ENCODE measurements around the gene BCL2L2.

BCL2L2 gene

GRCh38 chr14:23296012-23296777, 10.4 kb upstream of the BCL2L2 start:
- peaks cover 5% of the 10 kb centered on the region for H3K4me1 ChIP-seq (ENCODE audit: insufficient read depth, insufficient read length)
- peaks cover 89% of the 10 kb centered on the region for H3K27me3 ChIP-seq (ENCODE audit: insufficient read depth, insufficient read length)
- TF ChIP-seq ZNF274 (IDR thresholded peaks at IDR 0.05; ENCODE audit: low read depth, low read length) (no peak), SUZ12 (IDR thresholded peaks at IDR 0.05; ENCODE audit: extremely low read depth, insufficient read depth, insufficient read length) (no peak), YY1 (IDR thresholded peaks at IDR 0.05; ENCODE audit: insufficient read depth, insufficient read length) (no peak)
- H3K36me3 ChIP-seq (ENCODE audit: insufficient read depth, insufficient read length, low read length), result no peaks in the 10 kb centered on the region
- H3K4me3 ChIP-seq (ENCODE audit: insufficient read length, low read depth), result no peak overlapping the region
- no peak overlapping the region for H3K9ac ChIP-seq (ENCODE audit: insufficient read length, low read depth)
- no peaks in the 10 kb centered on the region for H3K9me3 ChIP-seq (ENCODE audit: insufficient read depth, low read length)
- no peak for DNase-seq (ENCODE audit: low read depth, low spot score)

DNA sequence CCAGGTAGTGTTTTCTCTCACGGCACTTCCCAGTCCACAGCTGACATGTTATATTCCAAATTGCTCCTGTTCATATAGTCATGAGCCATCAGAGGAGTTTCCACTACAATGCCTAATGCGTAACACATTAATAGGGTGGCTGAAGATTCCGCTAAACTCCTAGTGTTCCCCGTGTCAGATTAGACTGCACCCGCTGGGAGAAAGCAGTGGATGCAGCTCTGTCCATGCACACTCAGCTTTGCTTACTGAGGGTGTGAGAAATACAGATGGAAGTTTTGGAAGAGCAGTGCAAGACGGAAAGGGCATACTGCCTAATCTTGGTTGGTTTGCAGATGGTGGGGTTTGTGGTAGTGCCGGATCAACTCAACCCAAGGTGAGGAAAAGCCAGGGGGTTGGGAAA, 9.5 kb upstream of the BCL2L2 start:
- Histone ChIP-seq H3K36me3 (ENCODE audit: insufficient read depth, insufficient read length, low read length) (no peaks in the 10 kb centered on the region), H3K4me3 (ENCODE audit: insufficient read length, low read depth) (no peak overlapping the region), H3K9me3 (ENCODE audit: insufficient read depth, low read length) (no peaks in the 10 kb centered on the region), H3K27me3 (ENCODE audit: insufficient read depth, insufficient read length) (peaks cover 80% of the 10 kb centered on the region), H3K4me1 (ENCODE audit: insufficient read depth, insufficient read length) (peaks cover 5% of the 10 kb centered on the region), H3K9ac (ENCODE audit: insufficient read length, low read depth) (no peak overlapping the region)
- no peak for DNase-seq (ENCODE audit: low read depth, low spot score)
- TF ChIP-seq YY1 (IDR thresholded peaks at IDR 0.05; ENCODE audit: insufficient read depth, insufficient read length), result no peak
- no peak for TF ChIP-seq ZNF274 (IDR thresholded peaks at IDR 0.05; ENCODE audit: low read depth, low read length)
- no peak for TF ChIP-seq SUZ12 (IDR thresholded peaks at IDR 0.05; ENCODE audit: extremely low read depth, insufficient read depth, insufficient read length)

DNA sequence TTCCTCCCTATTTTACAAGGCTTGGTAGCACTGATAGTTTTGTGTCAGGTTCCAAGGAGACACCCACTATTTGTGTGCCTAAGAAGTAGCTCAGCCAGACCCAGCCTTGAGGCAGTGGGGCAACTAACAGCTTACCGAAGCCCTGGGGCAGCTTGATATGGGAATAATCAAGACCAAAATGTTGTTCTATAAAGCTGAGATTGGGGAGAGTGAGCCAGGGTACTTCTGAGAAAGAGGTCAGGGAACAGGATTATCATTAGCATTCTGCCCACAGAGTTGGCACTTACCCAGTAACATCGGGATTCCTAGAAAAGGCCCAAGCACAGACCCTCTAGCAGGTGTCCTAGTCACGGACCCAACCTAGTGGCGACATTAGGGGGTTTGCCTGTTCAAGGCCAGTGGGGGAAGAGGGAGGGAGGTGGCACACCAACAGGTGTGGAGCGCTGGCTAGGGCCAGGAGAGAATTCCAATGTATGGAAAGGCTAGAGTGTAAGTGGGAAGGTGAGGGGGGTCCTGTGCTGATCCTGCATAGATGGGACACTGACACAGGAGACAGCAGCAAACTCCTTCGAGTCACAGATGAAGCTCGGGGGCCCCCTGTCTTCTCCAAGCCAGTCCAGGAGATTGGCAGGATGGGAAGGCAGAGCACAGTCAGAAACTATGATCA, 8.9 kb upstream of the BCL2L2 start:
- H3K27me3 ChIP-seq (ENCODE audit: insufficient read depth, insufficient read length), result peaks cover 74% of the 10 kb centered on the region
- DNase-seq (ENCODE audit: low read depth, low spot score), result no peak
- TF ChIP-seq ZNF274 (IDR thresholded peaks at IDR 0.05; ENCODE audit: low read depth, low read length), result no peak
- no peak for TF ChIP-seq SUZ12 (IDR thresholded peaks at IDR 0.05; ENCODE audit: extremely low read depth, insufficient read depth, insufficient read length)
- no peak for TF ChIP-seq YY1 (IDR thresholded peaks at IDR 0.05; ENCODE audit: insufficient read depth, insufficient read length)
- H3K4me3 ChIP-seq (ENCODE audit: insufficient read length, low read depth), result no peak overlapping the region
- H3K9me3 ChIP-seq (ENCODE audit: insufficient read depth, low read length), result no peaks in the 10 kb centered on the region
- no peaks in the 10 kb centered on the region for H3K36me3 ChIP-seq (ENCODE audit: insufficient read depth, insufficient read length, low read length)
- H3K4me1 ChIP-seq (ENCODE audit: insufficient read depth, insufficient read length), result peaks cover 5% of the 10 kb centered on the region
- H3K9ac ChIP-seq (ENCODE audit: insufficient read length, low read depth), result no peak overlapping the region

- Histone ChIP-seq H3K9me3 (ENCODE audit: insufficient read depth, low read length) (no peaks in the 10 kb centered on the region), H3K27me3 (ENCODE audit: insufficient read depth, insufficient read length) (peaks cover 73% of the 10 kb centered on the region), H3K4me1 (ENCODE audit: insufficient read depth, insufficient read length) (peaks cover 5% of the 10 kb centered on the region), H3K9ac (ENCODE audit: insufficient read length, low read depth) (no peak overlapping the region), H3K36me3 (ENCODE audit: insufficient read depth, insufficient read length, low read length) (no peaks in the 10 kb centered on the region), H3K4me3 (ENCODE audit: insufficient read length, low read depth) (no peak overlapping the region)
- no peak for DNase-seq (ENCODE audit: low read depth, low spot score)
- TF ChIP-seq YY1 (IDR thresholded peaks at IDR 0.05; ENCODE audit: insufficient read depth, insufficient read length), result no peak
- TF ChIP-seq SUZ12 (IDR thresholded peaks at IDR 0.05; ENCODE audit: extremely low read depth, insufficient read depth, insufficient read length), result no peak
- TF ChIP-seq ZNF274 (IDR thresholded peaks at IDR 0.05; ENCODE audit: low read depth, low read length), result no peak
Measured at GRCh38 chr14:23299211-23299957, 7.2 kb upstream of the BCL2L2 start.

- Histone ChIP-seq H3K4me3 (ENCODE audit: insufficient read length, low read depth) (peak overlapping the region; percentile 67), H3K4me1 (ENCODE audit: insufficient read depth, insufficient read length) (peaks cover 4% of the 10 kb centered on the region), H3K27me3 (ENCODE audit: insufficient read depth, insufficient read length) (peaks cover 79% of the 10 kb centered on the region), H3K9ac (ENCODE audit: insufficient read length, low read depth) (peak overlapping the region; percentile 78), H3K9me3 (ENCODE audit: insufficient read depth, low read length) (no peaks in the 10 kb centered on the region), H3K36me3 (ENCODE audit: insufficient read depth, insufficient read length, low read length) (no peaks in the 10 kb centered on the region)
- no peak for DNase-seq (ENCODE audit: low read depth, low spot score)
- no peak for TF ChIP-seq YY1 (IDR thresholded peaks at IDR 0.05; ENCODE audit: insufficient read depth, insufficient read length)
- TF ChIP-seq SUZ12 (IDR thresholded peaks at IDR 0.05; ENCODE audit: extremely low read depth, insufficient read depth, insufficient read length), result no peak
- no peak for TF ChIP-seq ZNF274 (IDR thresholded peaks at IDR 0.05; ENCODE audit: low read depth, low read length)
Measured at GRCh38 chr14:23299986-23300686, 6.5 kb upstream of the BCL2L2 start.

DNA sequence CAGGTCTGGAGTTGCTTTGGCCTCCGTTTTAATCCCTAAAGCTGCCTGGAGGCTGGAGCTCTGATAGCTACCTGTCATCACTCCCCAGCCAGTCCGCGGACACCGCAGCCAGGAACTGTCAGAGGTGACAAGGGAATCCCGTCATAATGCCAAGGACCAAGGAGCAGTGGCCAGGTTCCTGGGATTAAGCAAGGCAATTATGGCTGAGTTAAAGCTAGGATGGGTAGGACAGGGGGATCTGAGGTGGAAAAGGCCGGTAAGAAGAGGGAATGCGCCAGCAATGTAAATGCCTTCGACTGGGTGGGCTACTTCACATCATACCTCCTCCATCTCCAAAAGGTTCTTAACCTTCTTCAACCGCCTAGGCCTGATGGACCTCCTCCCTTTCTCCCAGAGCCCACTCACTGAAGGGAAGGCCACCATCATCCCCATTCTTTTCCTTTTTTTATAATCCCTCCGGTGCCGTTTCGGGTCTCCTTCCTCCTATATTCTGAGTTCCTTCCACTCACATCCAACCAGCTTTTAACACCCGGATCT, 5.9 kb upstream of the BCL2L2 start:
- Histone ChIP-seq H3K4me1 (ENCODE audit: insufficient read depth, insufficient read length) (peaks cover 3% of the 10 kb centered on the region), H3K9me3 (ENCODE audit: insufficient read depth, low read length) (no peaks in the 10 kb centered on the region), H3K4me3 (ENCODE audit: insufficient read length, low read depth) (peak overlapping the region; percentile 67), H3K36me3 (ENCODE audit: insufficient read depth, insufficient read length, low read length) (no peaks in the 10 kb centered on the region), H3K27me3 (ENCODE audit: insufficient read depth, insufficient read length) (peaks cover 73% of the 10 kb centered on the region), H3K9ac (ENCODE audit: insufficient read length, low read depth) (peak overlapping the region; percentile 78)
- TF ChIP-seq ZNF274 (IDR thresholded peaks at IDR 0.05; ENCODE audit: low read depth, low read length) (no peak), SUZ12 (IDR thresholded peaks at IDR 0.05; ENCODE audit: extremely low read depth, insufficient read depth, insufficient read length) (no peak), YY1 (IDR thresholded peaks at IDR 0.05; ENCODE audit: insufficient read depth, insufficient read length) (no peak)
- no peak for DNase-seq (ENCODE audit: low read depth, low spot score)

Measured in NT2/D1 (cell line).